ENCODE results near the gene MORN5. TPM values are rescaled to one million over a fixed set of nuclear protein-coding genes. Genes with fewer than 3 reads are reported as not detected.

The MORN5 gene
- total and polyA plus RNA-seq, 9 of the 15 experiments (the other 6 are each of a cell fraction or from before 2014, with no cell fraction given) = not detected

GRCh38 chr9:122236681-122237080 lies 77.0 kb downstream of the MORN5 start:
- in situ Hi-C loops (cut with MboI) (no loop called here), intact Hi-C loops (cut with micrococcal nuclease) (no loop called here)
- BruUV-seq (replicated peaks) = no TSS peak

More at GRCh38 chr9:122236681-122237080, 77.0 kb downstream of the MORN5 start:
- H3K4me1 ChIP-seq (replicated peaks in 1 of 2; ENCODE audit: control insufficient read depth in 2 of 2, insufficient read depth in 2 of 2, low read length in 2 of 2) = peaks cover 2 to 9% of the 10 kb centered on the region in 2 experiments; a peak in 3 of 5 replicates
- no peak overlapping the region for H3K4me2 ChIP-seq (ENCODE audit: insufficient read depth, low read length)
- no peak for TF ChIP-seq ILK (tag; IDR thresholded peaks at IDR 0.05; ENCODE audit: borderline replicate concordance, low read depth)
- peak; percentile 32; the same call in 1 of the 2 replicates for TF ChIP-seq ZNF316 (IDR thresholded peaks at IDR 0.05)
- TF ChIP-seq TCF3 (CRISPR knock-in tag; IDR thresholded peaks at IDR 0.05) = no peak
- no peak for TF ChIP-seq ZHX1 (conservative IDR thresholded peaks at IDR 0.05; ENCODE audit: low read length)
- no peak overlapping the region for H3K27ac ChIP-seq (ENCODE audit: extremely low read depth, low read depth, low read length)
- H3K9me3 ChIP-seq (replicated peaks; ENCODE audit: control insufficient read depth, insufficient read depth, low read depth, low read length) = no peaks in the 10 kb centered on the region
- no peak overlapping the region for H2AFZ ChIP-seq (ENCODE audit: low read depth, low read length)
- ATAC-seq (0 out of 3 replicates have a peak, but pooled peaks have one; percentile 17), DNase-seq (ENCODE audit: extremely low read depth in 1 of 4, low spot score in 3 of 4) (no peak), FAIRE-seq (no peak)
- POLR2A ChIA-PET = interaction anchor here (1.1 kb wide), 1 partner anchor 10 kb away, joined by 4 read pairs; no protein-coding TSS in a partner anchor
- H3K9ac ChIP-seq (ENCODE audit: insufficient read depth in 1 of 2, low read depth in 2 of 2, low read length in 2 of 2) = no peak overlapping the region
- 51% methylated on average over 10 of the region's 10 CpGs for WGBS (ENCODE audit: insufficient coverage, low coverage, missing lambda C conversion rate)
- H4K20me1 ChIP-seq (replicated peaks; ENCODE audit: control insufficient read depth, insufficient read depth, low read length) = no peaks in the 10 kb centered on the region
- no peak overlapping the region for H3K4me3 ChIP-seq
- H3K36me3 ChIP-seq (ENCODE audit: control insufficient read depth, insufficient read depth, low read length) = peaks cover 20% of the 10 kb centered on the region
- H3K27me3 ChIP-seq (ENCODE audit: control insufficient read depth in 2 of 2, insufficient read depth in 2 of 2, low read length in 2 of 2) = no peaks in the 10 kb centered on the region
- no peaks in the 10 kb centered on the region for H3K79me2 ChIP-seq (ENCODE audit: control insufficient read depth, insufficient read depth, low read length)
- CTCF ChIA-PET (ENCODE audit: low intra/inter-chr PET ratio) = interaction anchor here (0.6 kb wide), 1 partner anchor 107 kb away, joined by 3 read pairs; no protein-coding TSS in a partner anchor
- no peaks in the 10 kb centered on the region for H3K9me1 ChIP-seq (ENCODE audit: control insufficient read depth, insufficient read depth, low read length)

All from K562 (cell line).